Chondrocyte (in vitro differentiated cells): ENCODE data around the gene KANSL1L. TPM values are rescaled to one million over a fixed set of nuclear protein-coding genes. Genes with fewer than 3 reads are reported as not detected.

Experiments
- DNase-seq: peaks from one replicate; pipeline ENCODE4 v3.0.0; 2021; ENCODE audit warnings: mixed read lengths, low spot score
- H3K27ac Mint-ChIP-seq: one replicate; pipeline ENCODE4 v1.8.0; 2021; ENCODE audit warnings: mild to moderate bottlenecking, moderate library complexity, mixed read lengths; ENCODE audit not compliant: unreplicated experiment
- H3K27me3 Mint-ChIP-seq: 2 replicates; pipeline ENCODE4 v1.8.0; 2021; ENCODE audit warnings: low read depth, mixed read lengths
- H3K36me3 Mint-ChIP-seq: 2 replicates; pipeline ENCODE4 v1.8.0; 2021; ENCODE audit warnings: low read depth, mixed read lengths
- H3K4me1 Mint-ChIP-seq: 2 replicates; pipeline ENCODE4 v1.8.0; 2021; ENCODE audit warnings: low read depth, mild to moderate bottlenecking, mixed read lengths
- H3K4me3 Mint-ChIP-seq: one replicate; pipeline ENCODE4 v1.8.0; 2021; ENCODE audit warnings: mild to moderate bottlenecking, moderate library complexity, mixed read lengths; ENCODE audit not compliant: unreplicated experiment
- H3K9me3 Mint-ChIP-seq: 2 replicates; pipeline ENCODE4 v1.8.0; 2021; ENCODE audit warnings: low read depth, mixed read lengths
- total RNA-seq: library from RNA; stranded (reverse); gene quantifications from 3 replicates; pipeline ENCODE4 v1.2.1, GENCODE V29; 2021
- TF ChIP-seq, protein P1 (sequence below): fragments of 200-600 bp; sonication (generic); IDR thresholded peaks from 2 replicates; pipeline ENCODE4 v1.5.0; 2021; ENCODE audit warnings: antibody characterized with exemption, mild to moderate bottlenecking, moderate library complexity

Gene KANSL1L
- total RNA-seq, 1 donor from 2014 or later, result 12.2 TPM

DNA sequence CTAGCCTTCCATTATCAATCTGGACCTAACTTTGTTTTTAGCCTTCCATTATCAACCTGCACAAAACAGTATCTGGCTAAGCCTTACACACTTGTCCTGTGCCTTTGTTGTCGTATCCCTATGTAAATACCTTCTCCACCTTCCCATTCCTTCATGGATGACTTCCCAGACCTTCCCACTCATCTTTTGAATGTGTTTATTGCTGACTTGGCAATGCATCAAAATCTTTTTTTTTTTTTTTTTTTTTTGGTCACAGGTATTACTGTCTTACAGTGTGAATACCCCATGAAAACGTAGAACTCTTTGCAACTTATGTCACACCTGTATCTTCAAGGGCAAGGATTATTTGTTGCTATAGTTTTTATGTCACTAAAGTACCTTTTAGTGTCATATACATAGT is 143.0 kb downstream of the KANSL1L start:
- Mint-ChIP-seq H3K27me3 (no peaks in the 10 kb centered on the region), H3K36me3 (peaks cover 8% of the 10 kb centered on the region), H3K27ac (no peak overlapping the region), H3K4me3 (no peak overlapping the region), H3K4me1 (no peaks in the 10 kb centered on the region), H3K9me3 (no peaks in the 10 kb centered on the region)
- DNase-seq, result no peak
- TF ChIP-seq, protein P1, sequence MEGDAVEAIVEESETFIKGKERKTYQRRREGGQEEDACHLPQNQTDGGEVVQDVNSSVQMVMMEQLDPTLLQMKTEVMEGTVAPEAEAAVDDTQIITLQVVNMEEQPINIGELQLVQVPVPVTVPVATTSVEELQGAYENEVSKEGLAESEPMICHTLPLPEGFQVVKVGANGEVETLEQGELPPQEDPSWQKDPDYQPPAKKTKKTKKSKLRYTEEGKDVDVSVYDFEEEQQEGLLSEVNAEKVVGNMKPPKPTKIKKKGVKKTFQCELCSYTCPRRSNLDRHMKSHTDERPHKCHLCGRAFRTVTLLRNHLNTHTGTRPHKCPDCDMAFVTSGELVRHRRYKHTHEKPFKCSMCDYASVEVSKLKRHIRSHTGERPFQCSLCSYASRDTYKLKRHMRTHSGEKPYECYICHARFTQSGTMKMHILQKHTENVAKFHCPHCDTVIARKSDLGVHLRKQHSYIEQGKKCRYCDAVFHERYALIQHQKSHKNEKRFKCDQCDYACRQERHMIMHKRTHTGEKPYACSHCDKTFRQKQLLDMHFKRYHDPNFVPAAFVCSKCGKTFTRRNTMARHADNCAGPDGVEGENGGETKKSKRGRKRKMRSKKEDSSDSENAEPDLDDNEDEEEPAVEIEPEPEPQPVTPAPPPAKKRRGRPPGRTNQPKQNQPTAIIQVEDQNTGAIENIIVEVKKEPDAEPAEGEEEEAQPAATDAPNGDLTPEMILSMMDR, result no peak

DNA sequence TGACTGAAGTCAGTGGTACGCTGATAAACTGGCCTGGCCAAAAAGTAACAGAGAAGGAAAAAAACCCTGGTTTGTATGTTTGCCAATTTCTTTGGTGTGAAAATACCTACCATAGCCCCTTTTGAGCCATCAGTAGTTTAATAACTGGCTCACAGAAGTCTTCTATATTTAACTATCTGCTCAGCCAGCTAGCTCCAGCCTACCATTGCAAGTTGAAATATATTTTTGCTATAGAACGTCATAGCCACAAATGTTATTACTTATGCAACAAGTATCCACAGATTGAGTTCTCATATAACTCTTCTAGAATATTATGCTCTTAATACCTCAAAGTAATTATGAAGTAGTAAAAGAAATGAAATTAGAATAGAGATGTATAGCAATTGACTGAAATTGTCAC is 143.6 kb downstream of the KANSL1L start:
- no peaks in the 10 kb centered on the region for H3K27me3 Mint-ChIP-seq
- DNase-seq, result no peak
- H3K4me3 Mint-ChIP-seq, result no peak overlapping the region
- no peaks in the 10 kb centered on the region for H3K4me1 Mint-ChIP-seq
- TF ChIP-seq, protein P1, result no peak
- H3K9me3 Mint-ChIP-seq, result no peaks in the 10 kb centered on the region
- peaks cover 12% of the 10 kb centered on the region for H3K36me3 Mint-ChIP-seq
- H3K27ac Mint-ChIP-seq, result no peak overlapping the region

DNA sequence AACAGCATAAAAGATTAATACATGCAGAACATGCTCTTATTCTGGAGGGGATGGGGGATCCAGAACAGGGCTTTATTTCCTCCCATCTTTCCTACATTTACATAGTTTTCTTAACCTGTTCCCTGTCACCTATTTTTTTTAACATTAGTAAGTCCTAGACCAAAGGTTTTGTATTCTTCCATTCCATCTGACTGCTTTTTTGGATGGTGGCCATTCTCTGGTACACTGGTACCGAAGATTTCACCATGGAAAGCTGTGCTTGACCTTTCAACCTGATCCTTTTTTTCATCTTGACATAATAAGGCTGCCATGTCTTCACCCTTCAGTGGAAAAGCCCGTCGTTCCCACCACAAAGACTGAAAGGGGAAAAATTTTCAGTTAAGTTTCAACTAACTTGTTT is 148.4 kb downstream of the KANSL1L start:
- Mint-ChIP-seq H3K36me3 (peaks cover 23% of the 10 kb centered on the region), H3K4me3 (no peak overlapping the region)
- DNase-seq, result no peak

DNA sequence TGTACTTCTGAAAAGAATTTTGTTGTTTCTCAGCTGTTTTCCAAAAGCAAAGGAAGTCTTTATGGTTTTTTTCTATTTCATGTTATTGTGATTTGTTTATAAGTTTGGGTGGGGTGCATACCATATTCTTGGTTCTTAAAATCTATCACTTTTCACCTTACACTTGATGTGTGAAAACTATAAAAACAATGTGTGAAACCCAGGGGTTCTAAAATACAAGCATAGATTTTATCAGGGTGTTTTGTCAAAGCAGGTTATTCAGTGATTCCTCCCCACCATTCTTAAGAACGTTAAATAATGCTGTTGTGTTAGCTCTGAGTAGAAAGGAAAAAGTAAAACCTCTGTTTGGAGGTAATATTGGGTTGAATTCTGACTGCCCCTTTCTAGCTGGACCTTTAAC is 151.1 kb downstream of the KANSL1L start:
- no peaks in the 10 kb centered on the region for H3K9me3 Mint-ChIP-seq
- H3K27me3 Mint-ChIP-seq, result no peaks in the 10 kb centered on the region
- peaks cover 29% of the 10 kb centered on the region for H3K36me3 Mint-ChIP-seq
- no peak for DNase-seq
- H3K27ac Mint-ChIP-seq, result no peak overlapping the region
- TF ChIP-seq, protein P1, result no peak
- H3K4me3 Mint-ChIP-seq, result no peak overlapping the region
- H3K4me1 Mint-ChIP-seq, result no peaks in the 10 kb centered on the region

More for the DNA sequence above, 148.4 kb downstream of the KANSL1L start:
- no peaks in the 10 kb centered on the region for H3K9me3 Mint-ChIP-seq
- H3K27ac Mint-ChIP-seq, result no peak overlapping the region
- no peaks in the 10 kb centered on the region for H3K4me1 Mint-ChIP-seq
- TF ChIP-seq, protein P1, result no peak
- H3K27me3 Mint-ChIP-seq, result no peaks in the 10 kb centered on the region

DNA sequence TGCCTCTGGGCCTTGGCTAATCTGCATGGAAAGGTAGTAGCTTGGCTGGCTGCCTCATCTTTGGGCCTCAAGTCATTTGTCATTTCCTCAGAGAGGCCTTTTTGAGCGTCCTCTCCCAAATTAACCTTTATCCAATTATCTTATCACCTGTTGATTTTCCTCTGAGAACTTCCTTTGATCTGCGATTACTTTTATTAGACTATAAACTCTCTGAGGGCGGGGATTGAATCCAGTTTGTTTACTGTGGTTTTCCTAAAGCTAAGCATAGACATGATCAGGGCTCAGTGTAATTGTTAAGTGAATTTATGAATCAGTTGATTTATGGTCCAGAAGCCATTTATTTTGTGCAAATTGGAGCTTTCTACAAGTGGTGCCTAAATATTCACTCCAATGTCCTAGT is 161.3 kb downstream of the KANSL1L start:
- H3K27me3 Mint-ChIP-seq, result no peaks in the 10 kb centered on the region
- no peak for DNase-seq
- H3K36me3 Mint-ChIP-seq, result peaks cover 14% of the 10 kb centered on the region
- H3K9me3 Mint-ChIP-seq, result no peaks in the 10 kb centered on the region
- TF ChIP-seq, protein P1, result no peak
- peaks cover 22% of the 10 kb centered on the region for H3K4me1 Mint-ChIP-seq
- no peak overlapping the region for H3K4me3 Mint-ChIP-seq
- no peak overlapping the region for H3K27ac Mint-ChIP-seq
